ENCODE data around the gene TPGS2.

TPGS2 gene

DNA sequence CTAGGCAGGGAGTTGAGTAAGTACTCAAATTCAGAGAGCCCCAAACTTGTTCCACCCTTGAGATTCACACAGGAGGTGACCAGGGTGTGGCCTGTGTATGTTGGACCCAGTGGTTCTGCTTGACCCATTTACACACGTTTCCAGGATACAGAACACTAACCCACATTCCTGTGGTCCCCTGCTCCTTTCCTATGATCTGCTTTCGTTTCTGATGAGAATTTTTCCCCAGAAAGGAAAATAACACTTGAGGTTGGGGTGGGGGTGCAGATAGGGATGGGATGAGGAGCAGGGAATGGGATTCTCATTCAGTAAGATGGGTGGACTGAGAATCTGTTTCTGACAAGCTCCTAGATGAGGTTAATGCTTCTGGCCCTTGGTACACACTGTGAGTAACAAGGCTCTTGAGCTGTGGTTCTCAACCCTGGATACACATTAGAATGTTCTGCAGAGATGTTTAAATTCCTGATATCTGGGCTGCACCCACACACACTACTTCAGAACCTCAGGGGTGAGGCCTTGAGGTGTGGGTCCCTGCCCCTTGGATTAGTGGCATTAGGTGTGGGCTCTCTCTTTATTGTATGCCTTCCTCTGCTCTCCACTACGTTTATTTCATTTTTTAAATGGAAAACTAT is 58.4 kb downstream of the TPGS2 start:
- peaks cover 20% of the 10 kb centered on the region; the same call in 1 of the 2 replicates for H3K4me1 ChIP-seq (ENCODE audit: low read length)
- H4K20me1 ChIP-seq (ENCODE audit: insufficient read depth, low read length): no peaks in the 10 kb centered on the region
- no peak overlapping the region for H3K9ac ChIP-seq (ENCODE audit: low read length)
- no peak overlapping the region for H3K4me2 ChIP-seq (ENCODE audit: low read depth, low read length)
- TF ChIP-seq, protein P1, sequence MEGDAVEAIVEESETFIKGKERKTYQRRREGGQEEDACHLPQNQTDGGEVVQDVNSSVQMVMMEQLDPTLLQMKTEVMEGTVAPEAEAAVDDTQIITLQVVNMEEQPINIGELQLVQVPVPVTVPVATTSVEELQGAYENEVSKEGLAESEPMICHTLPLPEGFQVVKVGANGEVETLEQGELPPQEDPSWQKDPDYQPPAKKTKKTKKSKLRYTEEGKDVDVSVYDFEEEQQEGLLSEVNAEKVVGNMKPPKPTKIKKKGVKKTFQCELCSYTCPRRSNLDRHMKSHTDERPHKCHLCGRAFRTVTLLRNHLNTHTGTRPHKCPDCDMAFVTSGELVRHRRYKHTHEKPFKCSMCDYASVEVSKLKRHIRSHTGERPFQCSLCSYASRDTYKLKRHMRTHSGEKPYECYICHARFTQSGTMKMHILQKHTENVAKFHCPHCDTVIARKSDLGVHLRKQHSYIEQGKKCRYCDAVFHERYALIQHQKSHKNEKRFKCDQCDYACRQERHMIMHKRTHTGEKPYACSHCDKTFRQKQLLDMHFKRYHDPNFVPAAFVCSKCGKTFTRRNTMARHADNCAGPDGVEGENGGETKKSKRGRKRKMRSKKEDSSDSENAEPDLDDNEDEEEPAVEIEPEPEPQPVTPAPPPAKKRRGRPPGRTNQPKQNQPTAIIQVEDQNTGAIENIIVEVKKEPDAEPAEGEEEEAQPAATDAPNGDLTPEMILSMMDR (IDR thresholded peaks at IDR 0.05; ENCODE audit: low read length): no peak
- TF ChIP-seq EZH2 (optimal IDR thresholded peaks at IDR 0.05; ENCODE audit: low read depth, low read length): no peak
- no peak for TF ChIP-seq EZH2phosphoT487 (IDR thresholded peaks at IDR 0.05; ENCODE audit: low read length)
- H3K4me3 ChIP-seq (ENCODE audit: low read length): no peak overlapping the region
- no peak overlapping the region for H3K27ac ChIP-seq (ENCODE audit: low read length)
- H3K27me3 ChIP-seq (replicated peaks; ENCODE audit: insufficient read depth, low read length): no peaks in the 10 kb centered on the region
- no peak overlapping the region for H2AFZ ChIP-seq (ENCODE audit: low read length)
- H3K9me3 ChIP-seq (replicated peaks; ENCODE audit: insufficient read depth, low read length): no peaks in the 10 kb centered on the region
- no peaks in the 10 kb centered on the region for H3F3A ChIP-seq (ENCODE audit: insufficient read depth, low read length)
- H3K79me2 ChIP-seq (ENCODE audit: low read length): no peaks in the 10 kb centered on the region
- no peak for DNase-seq
- no peaks in the 10 kb centered on the region for H3K9me2 ChIP-seq (replicated peaks; ENCODE audit: insufficient read depth, low read length)
- no peaks in the 10 kb centered on the region for H3K36me3 ChIP-seq (replicated peaks; ENCODE audit: insufficient read depth, low read length)

DNA sequence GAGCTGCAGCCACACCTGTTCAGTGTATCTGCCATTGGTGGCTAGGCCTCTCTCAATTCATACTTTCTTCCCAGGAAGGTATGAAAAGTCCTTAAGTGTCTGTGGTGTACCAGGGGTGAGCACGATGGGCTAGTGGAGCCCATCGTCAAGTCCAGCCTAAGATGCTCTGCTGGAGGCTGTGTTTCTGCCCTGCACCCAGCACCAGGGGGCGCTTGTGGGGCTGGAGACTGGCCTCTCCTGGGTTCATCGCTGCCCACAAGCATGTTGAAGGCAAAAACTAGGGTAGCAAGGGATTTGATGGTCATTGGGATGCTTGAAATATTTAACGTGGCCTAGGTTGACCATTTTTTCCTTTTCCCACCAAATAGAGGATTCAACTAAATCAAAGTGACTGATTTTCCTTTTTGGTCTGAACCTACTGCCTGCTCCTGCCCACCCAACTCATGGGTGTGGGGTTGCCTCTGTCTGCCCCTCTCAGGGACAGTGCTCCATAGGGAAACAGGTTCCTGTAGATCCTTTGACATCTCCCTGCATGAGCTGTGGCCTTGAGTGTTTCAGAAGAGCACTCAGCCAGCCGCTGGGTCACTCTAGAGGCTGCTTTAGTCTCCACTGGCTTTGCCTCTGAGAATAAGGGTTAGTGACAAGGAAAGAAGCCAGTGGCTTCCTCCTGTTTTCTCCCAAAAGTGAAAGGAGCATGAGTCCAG is 59.0 kb downstream of the TPGS2 start:
- no peak overlapping the region for H3K4me2 ChIP-seq (ENCODE audit: low read depth, low read length)
- peaks cover 13% of the 10 kb centered on the region; the same call in 1 of the 2 replicates for H3K4me1 ChIP-seq (ENCODE audit: low read length)
- H3K4me3 ChIP-seq (ENCODE audit: low read length): no peak overlapping the region
- no peak overlapping the region for H3K9ac ChIP-seq (ENCODE audit: low read length)
- no peak for DNase-seq
- no peaks in the 10 kb centered on the region for H3K79me2 ChIP-seq (ENCODE audit: low read length)
- H3K27me3 ChIP-seq (replicated peaks; ENCODE audit: insufficient read depth, low read length): no peaks in the 10 kb centered on the region
- no peaks in the 10 kb centered on the region for H3F3A ChIP-seq (ENCODE audit: insufficient read depth, low read length)
- H3K27ac ChIP-seq (ENCODE audit: low read length): no peak overlapping the region
- H3K9me3 ChIP-seq (replicated peaks; ENCODE audit: insufficient read depth, low read length): no peaks in the 10 kb centered on the region
- H2AFZ ChIP-seq (ENCODE audit: low read length): no peak overlapping the region
- no peaks in the 10 kb centered on the region for H3K36me3 ChIP-seq (replicated peaks; ENCODE audit: insufficient read depth, low read length)
- H3K9me2 ChIP-seq (replicated peaks; ENCODE audit: insufficient read depth, low read length): no peaks in the 10 kb centered on the region
- H4K20me1 ChIP-seq (ENCODE audit: insufficient read depth, low read length): no peaks in the 10 kb centered on the region
- TF ChIP-seq EZH2phosphoT487 (IDR thresholded peaks at IDR 0.05; ENCODE audit: low read length): no peak
- TF ChIP-seq, protein P1 (IDR thresholded peaks at IDR 0.05; ENCODE audit: low read length): peak; percentile 43

- Histone ChIP-seq H3K36me3 (replicated peaks; ENCODE audit: insufficient read depth, low read length) (no peaks in the 10 kb centered on the region), H3K27ac (ENCODE audit: low read length) (no peak overlapping the region), H3K4me1 (ENCODE audit: low read length) (peaks cover 12% of the 10 kb centered on the region; the same call in 1 of the 2 replicates), H4K20me1 (ENCODE audit: insufficient read depth, low read length) (no peaks in the 10 kb centered on the region), H3K4me2 (ENCODE audit: low read depth, low read length) (no peak overlapping the region), H3K9ac (ENCODE audit: low read length) (no peak overlapping the region), H3K27me3 (replicated peaks; ENCODE audit: insufficient read depth, low read length) (no peaks in the 10 kb centered on the region), H2AFZ (ENCODE audit: low read length) (no peak overlapping the region), H3K9me3 (replicated peaks; ENCODE audit: insufficient read depth, low read length) (no peaks in the 10 kb centered on the region), H3F3A (ENCODE audit: insufficient read depth, low read length) (no peaks in the 10 kb centered on the region), H3K4me3 (ENCODE audit: low read length) (no peak overlapping the region), H3K79me2 (ENCODE audit: low read length) (no peaks in the 10 kb centered on the region), H3K9me2 (replicated peaks; ENCODE audit: insufficient read depth, low read length) (no peaks in the 10 kb centered on the region)
- no peak for TF ChIP-seq EZH2phosphoT487 (IDR thresholded peaks at IDR 0.05; ENCODE audit: low read length)
- TF ChIP-seq EZH2 (optimal IDR thresholded peaks at IDR 0.05; ENCODE audit: low read depth, low read length): no peak
- TF ChIP-seq, protein P1 (IDR thresholded peaks at IDR 0.05; ENCODE audit: low read length): no peak
- DNase-seq: no peak
Observed at GRCh38 chr18:36769172-36769571, 59.6 kb downstream of the TPGS2 start.
